Activated CD8-positive, alpha-beta memory T cell treated with anti-CD3 and anti-CD28 coated beads, Interleukin-2, amount 50 U/mL, for 1 hour (primary cell): ENCODE data around the gene SYTL3.
"Not testable (repeated sequence)": the region's sequence is repeated elsewhere in the genome, so short reads cannot be mapped to it uniquely, and the experiment has no call there.

ENCODE experiments used
- DNase-seq: peaks from one replicate; pipeline ENCODE4 v3.0.0-alpha.2; 2020; ENCODE audit errors: extremely low read depth

The SYTL3 gene

DNA sequence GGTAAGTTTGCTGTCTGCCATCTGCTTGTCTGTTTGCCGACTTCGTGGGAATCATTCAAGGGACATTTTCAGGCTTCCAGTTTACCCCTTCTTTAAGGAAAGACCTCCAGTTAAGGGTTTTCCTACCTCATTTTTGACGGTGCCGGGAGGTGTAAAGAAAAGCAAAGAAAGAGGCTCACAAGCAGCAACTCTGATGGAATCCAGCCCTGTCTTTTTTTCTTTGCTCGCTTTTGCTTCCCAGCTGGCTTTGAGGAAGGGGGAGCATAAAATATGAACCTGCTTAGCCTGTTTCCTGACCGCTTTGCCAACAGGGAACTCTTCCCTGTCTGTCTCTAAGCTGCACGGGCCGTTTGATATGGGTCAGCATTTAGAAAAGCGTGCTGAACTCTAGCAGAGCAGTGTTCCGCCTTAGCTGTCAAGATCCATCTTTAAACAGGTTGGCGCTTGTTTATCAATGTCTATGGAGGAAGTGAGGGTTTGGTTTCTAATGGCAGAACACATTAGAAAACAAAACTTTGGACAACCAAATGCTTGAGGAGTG, 13.8 kb downstream of the SYTL3 start:
- no peak for DNase-seq

DNA sequence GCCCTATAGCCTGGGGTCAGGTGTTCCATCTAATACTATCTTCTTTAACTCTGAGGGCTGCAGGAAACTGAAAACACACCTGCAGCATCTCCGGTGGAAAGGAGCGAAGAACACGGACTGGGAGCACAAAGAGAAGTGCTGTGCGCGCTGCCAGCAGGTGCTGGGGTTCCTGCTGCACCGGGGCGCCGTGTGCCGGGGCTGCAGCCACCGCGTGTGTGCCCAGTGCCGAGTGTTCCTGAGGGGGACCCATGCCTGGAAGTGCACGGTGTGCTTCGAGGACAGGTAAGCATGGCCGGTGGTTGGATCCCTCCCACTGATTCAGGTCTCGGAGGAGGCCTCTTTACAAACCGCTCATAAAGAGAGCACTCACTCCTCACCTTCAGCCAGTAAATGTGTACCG, 15.5 kb downstream of the SYTL3 start:
- DNase-seq, result no peak

DNA sequence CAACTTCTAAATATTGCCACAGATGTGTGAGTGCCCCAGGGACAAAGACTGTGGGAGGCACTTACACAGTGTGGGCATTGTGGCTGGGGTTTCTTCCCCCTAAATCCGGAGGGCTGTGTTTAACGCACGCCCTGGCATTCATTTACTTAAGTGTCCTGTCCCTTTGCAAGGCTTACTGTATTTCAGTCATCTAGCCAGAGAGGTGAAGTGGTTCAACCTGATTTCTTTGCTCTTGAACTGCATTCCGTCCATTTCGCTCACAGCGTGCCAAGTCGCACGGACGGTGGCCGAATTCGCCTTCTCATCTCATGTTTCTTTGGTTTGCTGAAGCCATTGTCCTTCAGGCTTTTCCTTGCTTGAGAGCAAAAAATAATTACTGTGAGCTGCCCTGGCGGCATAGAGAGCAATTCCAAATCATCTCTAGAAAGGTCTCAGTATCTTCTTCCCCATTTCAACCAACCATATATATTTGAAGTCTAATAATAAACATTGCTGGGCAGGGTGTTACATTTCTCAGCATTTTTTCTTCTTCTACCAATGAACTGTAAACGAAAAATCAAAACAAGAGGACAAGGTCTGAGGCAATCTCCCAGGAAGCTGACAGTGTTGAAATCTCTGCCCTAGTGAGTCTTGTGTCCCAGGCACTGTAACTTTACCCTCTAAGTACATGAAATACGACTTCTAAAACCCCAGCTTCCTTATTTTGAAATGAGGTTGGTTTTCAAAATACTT, 16.9 kb downstream of the SYTL3 start:
- no peak for DNase-seq

DNA sequence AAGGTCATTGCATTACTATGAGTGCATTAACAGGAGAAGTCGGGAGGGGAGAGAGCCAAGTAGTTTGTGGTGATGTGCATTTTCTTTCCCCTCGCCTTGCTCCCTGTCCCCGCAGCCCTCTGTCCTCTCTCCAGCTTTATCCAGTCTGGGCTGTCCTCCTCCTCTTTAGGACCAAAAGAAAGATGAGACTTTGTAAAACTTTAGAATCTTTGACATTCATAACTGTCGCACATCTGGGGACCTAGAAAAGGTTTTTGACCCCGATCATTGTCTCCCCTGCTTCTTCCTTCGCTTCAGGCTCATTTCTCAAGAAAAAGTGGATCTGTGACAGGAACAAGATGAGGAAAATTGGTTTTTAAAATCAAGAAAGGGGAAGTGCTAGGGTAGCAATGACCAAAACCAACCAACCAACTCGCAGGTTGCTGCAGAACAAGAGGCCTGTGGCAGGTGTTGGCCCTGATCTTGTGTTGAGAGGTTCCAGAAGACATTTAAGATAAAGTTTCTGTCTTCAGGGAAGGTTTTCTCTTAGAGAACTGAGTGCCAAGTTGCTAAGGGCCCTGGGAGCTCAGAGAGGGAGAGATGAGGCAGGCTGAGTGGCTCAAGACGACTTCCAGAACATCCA, 17.6 kb downstream of the SYTL3 start:
- no peak for DNase-seq

DNA sequence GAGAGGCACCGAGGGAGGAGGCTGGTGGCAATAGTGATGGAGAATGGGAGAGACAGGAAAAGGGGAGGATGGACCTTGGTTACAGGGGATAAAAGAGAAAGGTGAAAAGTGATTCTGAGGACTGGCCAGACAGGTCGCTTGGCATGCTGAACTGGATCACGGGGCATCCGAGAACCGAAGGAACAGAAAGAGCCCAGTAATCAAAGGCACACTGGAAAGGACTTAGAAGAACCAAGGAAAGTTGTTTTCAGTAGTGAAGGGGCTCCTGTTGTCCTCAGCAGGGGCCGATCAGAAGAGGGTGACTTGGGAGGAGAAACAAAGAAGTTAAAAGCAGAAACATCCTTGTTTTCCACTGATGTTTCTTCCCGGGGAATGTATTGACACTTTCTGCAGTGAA, 18.9 kb downstream of the SYTL3 start:
- DNase-seq, result no peak

DNA sequence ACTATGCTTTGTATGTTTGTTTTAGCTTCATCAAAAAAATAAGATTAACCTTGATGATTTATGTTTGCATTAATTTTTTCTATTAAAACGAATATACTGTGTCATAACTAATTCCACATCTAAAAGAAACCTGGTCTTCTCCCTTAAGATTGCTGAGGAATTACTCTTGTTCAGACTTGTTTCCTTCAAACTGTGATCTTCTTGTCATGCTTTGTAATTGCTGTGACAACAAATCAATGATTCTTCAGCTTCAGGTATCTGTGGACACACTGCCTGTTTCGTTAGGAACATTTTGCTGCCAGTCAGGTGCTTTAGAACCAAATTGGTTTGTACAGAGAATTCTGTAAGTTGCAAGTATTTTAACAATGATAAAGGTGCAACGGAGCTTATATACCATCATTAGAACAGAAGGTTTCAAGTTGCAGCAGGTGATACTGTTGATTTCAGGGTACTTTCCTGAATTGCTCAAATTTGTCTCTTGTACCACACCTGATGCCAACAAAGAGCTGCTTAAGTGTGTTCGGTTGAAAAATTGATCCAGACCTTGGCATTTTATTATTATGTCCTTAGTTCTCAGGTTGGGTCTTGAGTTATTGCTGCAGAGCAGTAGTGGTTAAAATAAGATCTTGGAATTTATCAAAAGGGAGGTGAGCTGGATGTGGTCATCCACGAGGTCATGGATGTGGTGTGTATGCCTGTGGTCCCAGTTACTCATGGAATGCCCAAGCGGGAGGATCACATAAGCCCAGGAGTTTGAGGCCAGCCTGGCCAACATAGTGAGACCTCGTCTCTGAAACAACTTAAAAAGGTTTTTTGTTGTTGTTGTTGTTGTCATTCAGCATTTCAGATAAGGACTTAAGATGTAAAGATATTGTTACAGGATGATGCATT, 19.5 kb downstream of the SYTL3 start:
- no peak for DNase-seq

DNA sequence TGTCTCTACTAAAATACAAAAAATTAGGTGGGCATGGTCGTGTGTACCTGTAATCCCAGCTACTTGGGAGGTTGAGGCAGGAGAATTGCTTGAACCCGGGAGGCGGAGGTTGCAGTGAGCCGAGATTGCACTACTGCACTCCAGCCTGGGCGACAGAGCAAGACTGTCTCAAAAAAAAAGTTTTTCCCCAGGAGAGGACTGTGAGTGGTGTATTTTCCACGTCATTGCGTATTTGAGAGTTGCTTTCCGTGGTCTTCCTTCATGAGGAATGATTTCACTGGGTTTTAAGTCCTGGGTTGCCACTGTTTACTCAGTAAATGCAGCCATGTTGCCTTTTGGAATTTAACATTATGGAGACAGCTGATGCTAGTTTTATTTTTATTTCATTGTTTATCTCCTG, 22.3 kb downstream of the SYTL3 start:
- DNase-seq, result not testable (repeated sequence)

DNA sequence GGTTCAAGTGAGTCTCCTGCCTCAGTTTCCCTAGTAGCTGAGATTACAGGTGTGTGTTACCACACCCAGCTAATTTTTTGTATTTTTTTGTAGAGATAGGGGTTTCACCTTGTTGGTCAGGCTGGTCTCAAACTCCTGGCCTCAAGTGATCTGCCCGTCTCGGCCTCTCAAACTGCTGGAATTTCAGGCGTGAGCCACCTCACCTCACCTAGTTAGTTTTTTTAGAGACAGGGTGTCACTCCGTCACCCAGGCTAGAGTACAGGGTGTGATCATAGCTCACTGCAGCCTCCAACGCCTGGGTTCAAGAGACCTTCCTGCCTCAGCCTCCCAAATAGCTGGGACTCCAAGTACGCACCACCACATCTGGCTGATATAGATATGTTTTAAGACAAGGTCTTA, 22.9 kb downstream of the SYTL3 start:
- DNase-seq, result no peak

DNA sequence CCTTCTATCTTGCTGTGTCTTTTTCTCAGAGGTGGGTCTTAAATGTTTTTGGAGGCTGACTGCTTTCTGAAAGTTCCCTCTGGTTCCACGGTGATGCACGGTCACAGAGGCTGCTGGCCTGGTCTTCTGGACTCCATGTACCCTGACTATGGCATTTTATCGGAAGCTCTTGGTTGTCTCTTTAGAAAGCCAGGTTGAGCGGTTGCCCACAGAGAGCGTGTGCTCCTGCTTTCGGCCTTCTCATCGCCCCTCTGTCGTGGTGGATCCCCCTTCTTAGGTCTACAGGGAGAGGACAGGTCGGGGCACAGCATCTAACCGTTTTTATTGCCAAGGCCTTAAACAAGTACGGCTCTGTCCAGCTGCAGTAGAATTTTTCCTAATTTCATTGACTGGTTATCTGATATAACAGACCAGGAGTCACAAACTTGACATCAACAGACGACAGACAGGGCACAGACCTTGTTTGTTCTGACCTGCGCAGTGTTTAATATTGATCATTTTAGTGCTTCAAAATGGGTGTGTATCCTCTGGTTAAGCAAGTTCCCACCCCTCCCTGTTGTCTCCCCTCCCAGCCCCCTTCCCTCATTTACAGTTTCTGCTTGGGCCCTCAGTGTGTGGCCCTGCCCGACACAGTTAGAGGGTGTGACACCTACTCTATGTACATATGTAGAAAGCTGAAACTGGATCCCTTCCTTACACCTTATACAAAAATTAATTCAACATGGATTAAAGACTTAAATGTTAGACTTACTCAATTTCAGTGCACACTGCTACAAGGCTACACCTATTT, 24.7 kb downstream of the SYTL3 start:
- DNase-seq, result no peak

DNA sequence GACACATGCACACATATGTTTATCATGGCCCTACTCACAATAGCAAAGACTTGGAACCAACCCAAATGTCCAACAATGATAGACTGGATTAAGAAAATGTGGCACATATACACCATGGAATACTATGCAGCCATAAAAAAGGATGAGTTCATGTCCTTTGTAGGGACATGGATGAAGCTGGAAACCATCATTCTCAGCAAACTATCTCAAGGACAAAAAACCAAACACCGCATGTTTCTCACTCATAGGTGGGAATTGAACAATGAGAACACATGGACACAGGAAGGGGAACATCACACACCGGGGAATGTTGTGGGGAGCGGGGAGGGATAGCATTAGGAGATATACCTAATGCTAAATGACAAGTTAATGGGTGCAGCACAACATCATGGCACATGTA, 27.2 kb downstream of the SYTL3 start:
- DNase-seq, result not testable (repeated sequence)

DNA sequence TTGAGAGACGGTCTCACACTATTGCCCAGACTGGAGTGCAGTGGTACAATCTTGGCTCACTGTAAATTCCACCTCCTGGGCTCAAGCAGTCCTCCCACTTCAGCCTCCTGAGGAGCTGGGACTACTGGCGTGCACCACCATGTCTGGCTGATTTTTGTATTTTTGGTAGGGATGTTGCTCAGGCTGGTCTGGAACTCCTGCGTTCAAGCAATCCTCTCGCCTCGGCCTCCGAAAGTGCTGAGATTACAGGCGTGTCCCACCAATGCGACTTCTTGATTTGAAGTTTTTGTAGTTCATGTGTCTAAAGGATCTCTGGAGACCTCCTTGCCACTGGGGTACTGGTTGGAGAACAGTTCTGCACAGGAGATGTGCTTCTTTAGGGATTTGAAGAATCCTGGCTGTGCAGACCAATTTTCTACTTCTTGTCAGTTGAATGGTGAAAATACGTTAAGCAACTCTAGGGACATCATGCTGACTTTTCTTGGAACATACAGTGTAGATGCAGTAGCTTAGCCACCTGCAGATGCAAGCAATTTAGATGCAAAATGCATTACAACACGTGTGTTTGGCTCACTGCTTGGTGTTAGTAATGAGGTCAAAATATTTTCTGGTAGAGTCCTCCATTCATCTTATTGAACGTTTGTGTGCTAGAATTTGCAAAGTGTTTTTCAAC, 28.2 kb downstream of the SYTL3 start:
- no peak for DNase-seq

DNA sequence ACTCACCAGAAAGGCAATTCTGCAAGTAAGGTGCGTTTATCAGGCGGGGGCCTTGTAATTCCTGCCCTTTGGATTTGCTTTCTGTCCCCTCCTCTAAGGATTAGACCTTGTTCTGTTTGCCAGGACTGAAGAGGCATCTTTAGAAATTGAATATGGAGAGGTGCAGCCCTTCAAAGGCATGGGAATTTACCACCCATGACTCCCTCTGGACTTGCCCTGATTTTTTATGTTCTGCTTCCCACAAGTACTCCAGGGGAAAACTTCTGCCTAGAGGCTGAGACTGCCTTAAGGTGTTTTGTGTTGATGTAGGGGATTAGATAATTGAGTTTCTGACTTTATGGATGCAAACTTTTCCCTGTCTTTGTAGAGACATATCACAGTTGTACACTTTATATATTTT, 30.2 kb downstream of the SYTL3 start:
- no peak for DNase-seq

DNA sequence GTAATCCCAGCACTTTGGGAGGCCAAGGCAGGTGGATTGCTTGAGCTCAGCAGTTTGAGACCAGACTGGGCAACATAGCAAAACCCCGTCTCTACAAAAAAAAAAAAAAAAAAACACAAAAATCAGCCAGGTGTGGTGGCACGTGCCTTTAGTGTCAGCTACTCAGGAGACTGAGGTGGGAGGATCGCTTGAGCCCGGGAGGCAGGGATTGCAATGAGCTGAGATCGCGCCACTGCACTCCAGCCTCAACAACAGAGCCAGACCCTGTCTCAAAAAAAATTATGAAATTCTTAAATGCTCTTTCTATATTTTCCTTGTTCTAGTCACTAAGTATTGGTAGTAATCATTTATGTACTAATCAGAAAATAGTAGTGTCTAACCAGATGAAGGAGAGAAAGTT, 30.6 kb downstream of the SYTL3 start:
- DNase-seq, result no peak

DNA sequence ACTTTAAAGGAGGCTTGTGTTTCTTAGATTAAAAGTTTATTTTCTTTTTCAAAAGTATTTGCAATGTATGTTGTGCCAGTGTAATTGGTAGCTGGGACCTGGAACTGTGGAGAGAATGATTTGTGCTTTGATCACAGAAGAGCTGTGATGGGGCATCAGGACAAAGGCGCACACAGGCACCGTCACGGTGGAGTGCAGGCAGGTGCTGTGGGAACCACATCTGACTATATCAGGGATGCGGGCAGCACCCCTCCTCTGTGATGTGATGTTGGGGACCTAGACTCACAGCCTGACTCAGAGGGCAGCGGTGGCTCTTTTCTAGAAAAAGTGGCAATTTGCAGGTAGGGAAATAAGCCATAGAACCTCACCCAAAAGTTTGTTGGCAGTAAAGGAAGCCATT, 34.5 kb downstream of the SYTL3 start:
- no peak for DNase-seq

DNA sequence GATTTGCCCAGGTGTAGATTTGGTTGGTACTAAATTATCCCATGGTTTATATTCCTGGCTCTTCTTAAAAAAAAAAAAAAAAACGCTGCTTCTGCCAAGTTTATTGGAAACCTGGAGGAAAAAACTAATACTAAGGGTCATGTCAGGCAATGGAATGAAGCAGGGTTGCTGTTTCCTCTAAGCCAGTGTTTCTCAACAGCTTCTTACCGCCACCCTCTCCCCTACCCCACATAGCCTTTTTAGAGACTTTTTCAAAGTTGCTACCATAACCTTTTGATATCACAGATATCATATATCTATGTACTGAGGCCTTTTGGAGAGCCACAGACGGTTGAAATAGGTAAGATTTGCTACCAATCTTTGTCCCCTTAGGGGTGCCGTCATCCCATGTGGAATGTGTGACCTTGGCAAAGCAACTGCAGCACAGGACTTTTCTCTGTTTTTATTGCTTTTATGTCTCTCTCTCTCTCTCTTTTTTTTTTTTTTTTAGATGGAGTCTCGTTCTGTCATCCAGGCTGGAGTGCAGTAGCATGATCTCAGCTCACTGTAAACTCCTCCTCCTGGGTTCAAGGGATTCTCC, 35.0 kb downstream of the SYTL3 start:
- no peak for DNase-seq

DNA sequence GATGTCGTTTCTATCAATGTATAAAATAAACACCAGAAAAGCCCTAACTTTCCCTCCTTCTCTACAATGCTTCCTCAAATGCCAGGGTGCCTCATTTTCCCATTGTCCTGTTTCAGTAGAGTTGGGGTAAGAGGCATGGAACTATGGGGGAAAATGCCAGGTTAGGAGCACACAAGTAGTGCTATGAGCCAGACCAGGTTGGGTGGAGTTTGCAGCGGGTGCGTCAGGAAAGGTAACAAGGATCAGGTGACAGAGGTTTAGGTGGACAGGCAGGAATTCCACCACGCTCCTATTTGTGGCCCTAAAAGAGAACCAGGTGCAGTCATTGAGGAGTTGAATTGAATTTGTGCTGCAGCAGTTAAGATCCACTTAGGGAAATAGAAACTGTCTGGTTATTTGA, 36.5 kb downstream of the SYTL3 start:
- no peak for DNase-seq

DNA sequence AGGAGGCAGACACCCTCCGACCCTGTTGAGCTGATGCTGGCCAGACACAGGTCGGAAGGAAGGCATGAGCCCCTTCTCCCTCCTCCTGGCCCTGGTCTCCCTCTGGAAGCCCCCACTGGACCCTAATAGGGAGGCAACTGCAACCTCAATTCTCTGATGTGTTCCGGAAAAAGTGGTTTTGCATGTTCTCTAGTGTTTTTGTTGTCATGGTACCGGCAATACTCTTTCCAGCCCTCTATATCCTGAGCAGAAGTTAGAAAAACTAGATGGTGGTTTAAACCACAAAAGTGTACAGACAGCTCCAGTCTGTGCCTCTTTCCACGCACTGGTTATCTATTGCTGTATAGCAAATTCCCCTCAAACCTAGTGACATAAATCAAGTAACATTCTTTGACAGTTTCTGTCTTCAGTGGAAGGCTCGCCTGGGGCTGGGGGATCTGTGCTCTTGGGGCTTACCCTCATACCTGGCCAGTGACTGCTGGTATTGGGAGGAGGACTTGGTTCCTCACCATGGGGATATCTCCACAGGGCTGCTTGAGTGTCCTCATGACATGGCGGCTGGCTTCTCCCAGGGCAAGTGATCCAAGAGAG, 37.0 kb downstream of the SYTL3 start:
- peak; percentile 47 for DNase-seq

DNA sequence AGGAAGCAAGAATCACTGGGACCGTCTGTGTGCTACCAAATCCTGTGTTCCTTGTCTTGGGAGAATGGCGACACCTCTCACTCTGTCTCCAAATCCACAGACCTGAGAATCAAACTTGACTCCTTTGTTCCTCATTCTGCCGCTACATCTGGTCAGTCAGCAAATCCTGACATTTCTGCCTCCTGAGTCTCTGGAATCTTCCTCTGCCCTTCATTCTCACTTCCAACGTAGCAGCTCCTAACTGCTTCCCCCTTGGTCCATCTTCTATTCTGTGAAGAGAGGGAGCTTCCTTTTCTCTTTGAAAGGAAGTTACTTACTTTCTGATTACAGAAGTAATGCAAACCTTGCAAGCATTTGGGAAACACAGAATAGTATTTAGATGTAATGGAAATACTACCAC, 37.7 kb downstream of the SYTL3 start:
- DNase-seq, result no peak

DNA sequence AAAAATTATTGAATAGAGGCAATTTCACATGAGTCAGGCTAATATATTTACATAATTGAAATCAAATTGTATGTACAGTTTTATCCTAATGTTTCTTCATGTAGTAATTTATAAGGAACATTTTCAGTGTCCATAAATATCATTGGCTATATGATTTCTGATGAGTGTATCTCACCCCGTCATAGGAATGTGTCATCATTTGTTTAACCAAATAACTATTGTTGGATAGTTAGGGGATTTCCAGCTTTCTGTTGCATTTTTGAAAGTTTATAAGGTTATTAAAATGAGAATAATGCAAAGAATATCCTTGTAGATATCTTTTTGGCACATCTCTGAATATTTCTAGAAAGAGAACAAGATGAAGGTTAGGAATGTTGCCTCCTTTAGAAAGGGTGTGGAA, 39.0 kb downstream of the SYTL3 start:
- no peak for DNase-seq

DNA sequence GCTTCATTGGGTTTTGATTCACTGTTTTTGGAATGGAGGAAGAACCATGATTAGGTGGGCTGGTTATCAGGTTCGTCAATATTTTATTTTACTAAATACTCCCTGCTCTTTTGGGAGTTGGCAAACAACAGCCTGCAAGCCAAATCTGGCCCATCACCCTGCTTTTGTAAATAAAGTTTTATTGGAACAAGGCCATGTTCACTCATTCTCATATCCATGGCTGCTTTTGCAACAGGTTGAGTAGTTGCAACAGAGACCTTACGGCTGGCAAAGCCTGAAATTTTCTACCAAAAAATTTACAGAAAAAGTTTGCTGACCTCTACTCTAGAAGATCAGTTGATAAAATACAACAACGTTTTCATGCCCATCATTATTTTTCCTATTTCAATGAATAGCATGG, 45.1 kb downstream of the SYTL3 start:
- no peak for DNase-seq
